AG10803 (cell line): ENCODE measurements around the gene FAM13A.

Experiments
- DNase-seq: peaks from one replicate; pipeline ENCODE4 v3.0.0; 2010; ENCODE audit warnings: low read depth
- H3K4me3 ChIP-seq: 2 replicates; pipeline ENCODE4 v1.5.1; 2011; ENCODE audit warnings: mild to moderate bottlenecking, low read length, control low read depth
- CTCF ChIP-seq: conservative IDR thresholded peaks from 2 replicates; pipeline ENCODE4 v1.5.1; 2011; ENCODE audit warnings: mild to moderate bottlenecking, low read length, control low read depth, inconsistent platforms

The FAM13A gene

GRCh38 chr4:88757776-88758175, 299.2 kb downstream of the FAM13A start:
- H3K4me3 ChIP-seq = no peak overlapping the region
- no peak for DNase-seq
- TF ChIP-seq CTCF = no peak

- no peak for TF ChIP-seq CTCF
- H3K4me3 ChIP-seq = no peak overlapping the region
- no peak for DNase-seq
Observed at GRCh38 chr4:88757067-88757466, 299.9 kb downstream of the FAM13A start.

- H3K4me3 ChIP-seq = no peak overlapping the region
- no peak for TF ChIP-seq CTCF
- DNase-seq = no peak
Observed at GRCh38 chr4:88756149-88756548, 300.8 kb downstream of the FAM13A start.

- DNase-seq = no peak
- TF ChIP-seq CTCF = no peak
- H3K4me3 ChIP-seq = no peak overlapping the region
Observed at GRCh38 chr4:88755454-88755853, 301.5 kb downstream of the FAM13A start.

GRCh38 chr4:88754796-88755195, 302.2 kb downstream of the FAM13A start:
- DNase-seq = no peak
- H3K4me3 ChIP-seq = no peak overlapping the region
- no peak for TF ChIP-seq CTCF

- TF ChIP-seq CTCF = no peak
Observed at GRCh38 chr4:88753658-88754571, 303.1 kb downstream of the FAM13A start.

GRCh38 chr4:88752754-88753153, 304.2 kb downstream of the FAM13A start:
- no peak for TF ChIP-seq CTCF
- no peak overlapping the region for H3K4me3 ChIP-seq
- no peak for DNase-seq

More at GRCh38 chr4:88753658-88754571, 303.1 kb downstream of the FAM13A start:
- no peak for DNase-seq
- H3K4me3 ChIP-seq = no peak overlapping the region
